GM21515 (cell line): ENCODE measurements around the gene TOGARAM1.

Experiments used
- ATAC-seq: cut with Tn5 transposase; IDR thresholded peaks from one replicate; pipeline ENCODE4 v1.9.1; 2021; ENCODE audit not compliant: unreplicated experiment

TOGARAM1 gene

DNA sequence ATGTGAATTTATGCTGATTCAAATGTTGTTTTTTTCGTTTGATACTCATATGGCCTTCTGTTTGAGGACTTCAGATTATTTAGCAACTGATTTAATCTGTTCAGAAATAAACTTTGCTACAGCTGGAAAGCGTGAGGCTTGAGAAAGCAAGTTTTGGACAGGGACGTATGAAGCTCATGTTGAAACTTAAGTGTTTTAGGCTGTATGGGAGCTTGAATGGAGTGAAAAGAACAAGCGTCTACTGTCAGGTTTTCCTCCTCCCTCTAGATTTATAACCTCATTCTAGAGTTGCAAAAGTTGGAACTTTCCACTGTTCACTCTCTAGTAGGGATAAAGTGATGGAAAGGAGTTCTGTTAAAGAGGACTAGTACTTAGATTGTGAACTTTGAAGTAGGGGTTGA lies 123.0 kb downstream of the TOGARAM1 start:
- ATAC-seq: no peak

DNA sequence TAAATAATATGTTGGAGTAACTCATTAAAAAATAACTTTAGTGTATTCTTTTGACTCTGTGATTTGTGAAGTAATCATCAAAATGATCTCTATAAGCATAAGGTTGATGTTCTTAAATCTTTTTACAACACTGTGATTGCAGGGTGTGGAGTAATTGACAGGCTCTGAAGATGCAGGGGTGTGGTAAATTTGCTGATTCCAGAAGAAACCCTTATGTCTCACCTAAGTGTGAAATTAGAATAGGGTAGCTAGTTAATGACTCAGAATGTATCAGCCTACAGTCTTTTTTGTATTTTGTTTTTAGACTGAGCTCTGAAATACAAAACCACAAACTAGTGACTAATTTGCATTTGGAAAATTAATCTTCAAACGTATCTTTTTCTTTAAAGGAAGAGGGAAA lies 127.8 kb downstream of the TOGARAM1 start:
- ATAC-seq: peak; percentile 53

DNA sequence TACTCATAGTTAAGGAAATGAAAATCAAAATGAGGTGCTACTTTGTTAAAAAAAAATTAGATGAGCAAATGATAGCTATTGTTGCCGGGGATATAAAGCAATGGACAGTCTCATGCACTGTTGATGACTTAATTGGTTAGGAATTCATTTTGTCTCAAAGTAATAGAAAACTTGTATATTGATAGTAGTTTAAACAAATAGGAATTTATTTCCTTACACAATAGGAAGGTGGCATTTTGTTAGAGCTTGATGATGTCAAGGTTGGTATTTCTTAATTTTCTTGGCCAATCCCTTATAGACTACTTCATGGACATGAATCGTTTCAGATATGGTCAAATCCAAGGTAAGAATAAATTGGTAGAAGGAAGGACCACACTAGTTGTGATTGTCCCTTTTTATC lies 129.7 kb downstream of the TOGARAM1 start:
- no peak for ATAC-seq

DNA sequence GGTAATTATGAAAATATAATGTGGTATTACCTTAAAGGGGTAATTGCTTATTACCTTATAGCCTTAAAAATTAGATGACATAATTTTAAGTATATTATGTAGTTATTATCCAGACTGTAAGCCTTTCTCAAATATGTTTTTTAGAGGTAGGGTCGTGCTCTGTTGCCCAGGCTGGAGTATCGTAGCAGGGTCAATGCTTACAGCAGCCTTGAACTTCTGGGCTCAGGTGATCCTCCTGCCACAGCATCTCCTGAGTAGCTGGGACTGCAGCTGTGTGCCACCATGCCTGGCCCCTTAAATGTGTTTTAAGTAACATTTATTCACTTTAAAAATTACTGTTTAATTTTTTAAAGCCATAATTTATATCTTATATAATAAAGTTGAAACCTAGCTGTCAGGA lies 132.3 kb downstream of the TOGARAM1 start:
- no peak for ATAC-seq

DNA sequence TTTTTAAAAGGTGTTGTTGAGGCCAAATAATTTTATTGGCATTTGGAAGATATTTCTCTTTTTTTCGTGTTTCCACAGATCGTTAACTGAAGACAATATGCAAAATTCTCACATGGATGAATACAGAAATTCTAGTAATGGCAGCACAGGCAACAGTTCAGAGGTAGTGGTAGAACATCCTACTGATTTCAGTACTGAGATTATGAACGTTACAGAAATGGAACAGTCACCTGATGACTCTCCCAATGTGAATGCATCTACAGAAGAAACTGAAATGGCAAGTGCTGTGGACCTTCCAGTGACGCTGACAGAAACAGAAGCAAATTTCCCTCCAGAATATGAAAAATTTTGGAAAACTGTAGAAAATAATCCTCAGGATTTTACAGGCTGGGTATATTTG lies 133.2 kb downstream of the TOGARAM1 start:
- ATAC-seq: no peak

DNA sequence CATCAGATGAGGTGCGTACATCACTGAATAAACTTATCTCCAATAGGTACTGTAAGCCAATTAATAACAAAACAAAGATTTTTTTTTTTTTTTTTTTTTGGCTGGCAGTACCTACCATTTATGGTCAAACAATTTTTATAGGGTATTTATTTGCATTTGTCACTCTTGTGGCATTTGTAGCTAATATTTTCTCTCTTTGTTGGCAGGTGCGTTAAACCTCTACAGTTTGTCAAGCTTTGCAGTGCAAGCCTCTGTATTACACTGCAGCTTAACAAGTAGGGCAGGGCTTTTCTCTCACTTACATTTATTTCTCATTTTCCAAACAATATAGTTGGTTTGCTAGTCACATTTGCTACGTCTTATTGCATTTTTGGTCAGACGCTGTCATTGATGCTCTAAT lies 134.2 kb downstream of the TOGARAM1 start:
- no peak for ATAC-seq

DNA sequence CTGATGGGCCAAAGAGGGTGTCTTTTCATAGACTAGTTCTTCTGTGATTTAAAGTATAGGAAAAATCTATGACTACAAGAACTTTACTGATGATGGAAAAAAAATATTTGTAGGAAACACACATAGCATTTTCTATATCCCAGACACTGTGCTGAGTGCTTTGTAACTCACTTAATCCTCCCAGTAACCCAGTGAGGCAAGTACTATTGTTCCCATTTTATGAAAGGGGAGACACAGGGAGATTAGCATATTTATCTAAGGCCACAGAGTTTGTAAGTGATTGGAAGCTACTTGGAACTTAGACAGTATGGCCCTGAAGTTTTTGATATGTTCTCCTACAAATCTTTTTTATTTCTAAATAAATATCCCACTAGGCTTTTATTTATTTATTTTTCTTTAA lies 141.8 kb downstream of the TOGARAM1 start:
- no peak for ATAC-seq

DNA sequence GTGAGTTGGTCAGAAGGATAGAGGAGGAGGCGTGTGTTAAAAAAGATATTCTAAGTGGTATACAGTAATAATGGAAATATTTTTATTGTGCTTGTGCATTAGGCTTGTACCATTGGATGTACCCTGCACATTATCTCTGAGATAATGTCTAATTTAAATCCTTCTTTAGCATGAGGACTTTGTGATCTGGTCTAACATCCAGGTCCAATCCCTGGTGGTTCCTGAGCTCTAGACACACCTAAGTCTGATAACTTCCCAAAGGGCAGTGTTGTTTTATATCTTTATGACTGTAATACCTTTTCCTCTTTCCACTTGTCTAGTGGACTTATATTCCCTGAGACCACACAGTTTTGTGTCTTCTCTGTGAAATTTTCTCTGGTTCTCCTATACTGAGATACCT lies 142.6 kb downstream of the TOGARAM1 start:
- ATAC-seq: no peak

DNA sequence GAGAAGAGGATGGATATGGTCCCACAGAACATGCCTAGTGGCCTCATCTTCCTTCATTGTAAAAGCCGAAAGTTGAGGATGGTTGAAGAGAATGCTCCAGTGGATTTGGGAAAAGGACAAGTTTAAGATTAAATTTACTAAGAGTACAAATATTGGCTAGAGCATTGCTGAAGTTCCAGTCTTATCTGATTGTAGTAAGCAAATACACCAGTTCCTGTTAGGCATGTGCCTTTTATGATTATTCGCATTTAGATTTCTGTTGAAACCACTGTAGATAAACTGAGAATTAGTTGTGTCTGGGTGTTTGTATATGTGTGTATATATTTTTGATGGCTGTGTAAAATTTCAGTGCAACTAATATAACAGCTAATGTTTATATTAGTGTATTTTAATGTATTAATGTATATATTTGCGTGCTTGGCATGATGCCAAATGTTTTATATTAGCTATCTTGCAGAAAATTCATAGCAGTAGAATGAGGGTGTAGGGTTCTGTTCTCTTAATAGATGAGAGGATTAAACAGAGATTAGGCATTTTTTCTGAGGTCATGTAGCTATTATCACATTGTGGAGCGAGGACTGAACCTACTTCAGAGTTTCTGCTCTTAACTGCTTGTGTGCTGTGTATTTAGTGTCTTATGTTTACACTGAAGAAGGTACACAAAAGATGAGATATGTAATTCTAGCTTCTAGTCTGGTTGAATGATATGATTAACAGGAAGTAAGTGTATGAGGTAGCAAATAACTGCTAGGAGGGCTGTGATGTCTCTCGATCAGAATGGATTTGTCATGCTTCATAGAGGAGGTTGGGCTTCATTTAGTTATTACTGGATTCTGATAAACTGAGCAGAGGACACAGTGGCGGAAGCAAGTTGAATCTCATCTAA lies 151.1 kb downstream of the TOGARAM1 start:
- no peak for ATAC-seq

DNA sequence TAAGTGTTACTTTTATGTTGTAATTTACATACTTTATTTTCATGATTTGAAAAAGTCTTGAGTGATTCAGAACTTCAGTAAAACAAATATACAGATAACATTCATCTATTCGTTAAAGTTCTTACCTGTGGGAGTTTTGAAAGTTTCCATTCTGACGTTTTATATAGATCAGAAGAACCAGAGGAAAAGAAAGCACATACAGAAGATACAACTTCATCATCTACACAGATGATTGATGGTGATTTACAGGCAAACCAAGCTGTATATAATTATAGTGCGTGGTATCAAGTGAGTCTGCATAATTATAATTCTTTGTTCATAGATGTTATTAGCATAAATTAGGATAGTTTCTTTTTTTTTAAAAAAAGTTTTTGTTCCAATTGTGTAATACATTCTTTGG lies 152.3 kb downstream of the TOGARAM1 start:
- ATAC-seq: no peak

DNA sequence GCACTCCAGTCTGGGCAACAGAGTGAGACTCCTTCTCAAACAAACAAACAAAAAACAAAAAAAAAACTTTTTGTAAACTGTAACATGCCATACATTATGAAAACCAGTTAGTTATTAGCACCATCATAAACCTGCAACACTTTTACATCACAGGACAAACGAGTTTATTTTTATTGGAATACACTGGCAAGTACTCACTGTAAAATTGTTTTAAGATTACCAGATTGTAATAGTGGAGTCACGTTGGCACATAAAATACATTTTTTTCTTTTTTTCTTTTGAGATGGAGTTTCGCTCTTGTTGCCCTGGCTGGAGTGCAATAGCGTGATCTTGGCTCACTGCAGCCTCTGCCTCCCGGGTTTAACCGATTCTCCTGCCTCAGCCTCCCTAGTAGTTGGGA lies 156.6 kb downstream of the TOGARAM1 start:
- ATAC-seq: no peak

DNA sequence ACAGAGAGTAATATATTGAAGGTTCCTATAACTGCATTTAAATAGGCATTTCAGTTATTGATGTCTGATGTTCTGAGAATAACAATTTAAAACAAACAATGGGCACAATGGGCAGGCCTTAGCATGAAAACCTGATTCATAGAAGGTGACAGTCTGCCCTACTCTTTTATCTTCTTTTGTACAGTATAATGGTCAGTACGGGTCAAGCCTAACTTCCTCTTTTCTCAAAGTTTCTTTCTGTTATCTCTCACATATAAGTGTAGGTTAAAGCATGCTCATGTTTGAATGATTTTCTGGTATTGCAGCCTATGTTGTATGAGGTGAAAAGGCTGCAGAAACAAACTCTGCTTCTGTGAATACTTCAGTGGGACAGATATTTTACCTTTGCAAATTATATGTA lies 158.1 kb downstream of the TOGARAM1 start:
- no peak for ATAC-seq

DNA sequence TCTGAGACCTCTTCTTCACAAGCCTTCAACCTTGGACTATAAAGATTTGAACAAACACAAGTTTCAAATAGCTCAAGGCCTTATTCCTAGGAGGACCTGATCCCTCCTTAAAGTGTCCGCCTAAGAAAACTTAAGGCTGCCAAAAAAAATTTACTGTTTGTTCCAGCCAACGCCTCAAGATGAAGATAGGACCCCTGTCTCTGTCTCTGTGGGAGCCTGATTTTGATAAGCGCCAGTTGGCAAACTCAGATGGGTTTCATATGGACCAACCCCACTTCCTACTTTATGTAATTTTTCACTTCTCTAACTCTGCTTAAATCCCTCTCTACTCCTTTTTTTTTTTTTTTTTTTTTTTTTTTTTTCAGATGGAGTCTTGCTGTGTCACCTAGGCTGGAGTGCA lies 161.3 kb downstream of the TOGARAM1 start:
- no peak for ATAC-seq
